Stimulated activated CD4-positive, alpha-beta T cell treated with anti-CD3 and anti-CD28 coated beads, Interleukin-15, amount 100 ng/mL, for 48 hours (primary cell): ENCODE results near the gene RNF220.
A peak's percentile ranks its signal among the peaks of the same experiment; 100 is the strongest.

Experiments used
- DNase-seq, 2 donors: peaks; one replicate each; pipeline ENCODE4 v3.0.0-alpha.2; 2020; ENCODE audit warnings: low read depth in 2 of 2

The RNF220 gene

DNA sequence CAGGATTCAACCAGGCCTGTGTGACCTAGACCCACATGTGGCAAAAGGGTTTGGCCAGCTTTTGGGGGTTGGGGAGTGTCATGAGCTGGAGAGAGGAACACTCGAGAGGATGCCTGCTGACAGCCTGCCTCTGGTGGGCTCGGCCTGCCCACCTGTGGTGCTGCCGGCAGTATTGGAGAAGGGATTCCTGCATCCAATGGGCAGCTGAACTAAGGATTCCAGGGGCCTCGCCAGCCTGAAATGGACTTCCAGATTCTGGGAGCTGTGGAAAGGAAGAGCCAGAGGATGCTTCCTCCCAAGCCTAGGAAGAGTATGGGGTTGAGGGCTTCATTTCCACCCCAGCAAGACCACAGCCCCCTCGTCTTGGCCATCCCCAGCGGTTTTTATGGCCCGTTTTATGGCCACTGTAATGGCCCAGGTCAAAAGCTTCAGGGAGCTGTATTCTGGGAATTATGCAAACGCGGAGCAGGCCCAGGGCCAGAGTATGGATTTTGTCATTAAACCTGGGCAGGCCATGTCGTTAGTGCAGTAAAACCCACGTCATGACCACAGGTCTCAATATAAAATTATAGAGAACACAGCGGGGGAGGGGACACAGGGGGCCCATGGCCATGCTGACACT is 205.6 kb downstream of the RNF220 start:
- no peak for DNase-seq

DNA sequence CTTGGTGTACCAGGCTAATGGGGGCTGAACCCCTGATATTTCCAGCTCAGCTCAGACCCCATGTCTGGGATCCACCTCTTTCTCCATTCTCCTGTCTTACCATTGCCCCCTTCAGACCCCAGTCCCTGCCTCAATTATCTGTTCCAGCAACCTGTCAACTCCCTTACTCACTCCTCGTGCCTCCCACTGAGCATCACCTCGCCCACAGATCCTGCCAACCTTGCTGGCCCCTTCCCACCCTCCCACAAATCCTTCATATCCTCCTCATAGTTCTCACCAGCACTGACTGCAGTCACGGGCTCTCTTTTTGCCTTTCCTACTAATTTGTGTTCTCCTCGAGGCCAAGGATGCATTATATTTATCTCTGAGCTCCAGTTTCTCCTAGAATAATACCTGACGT is 206.4 kb downstream of the RNF220 start:
- no peak for DNase-seq

DNA sequence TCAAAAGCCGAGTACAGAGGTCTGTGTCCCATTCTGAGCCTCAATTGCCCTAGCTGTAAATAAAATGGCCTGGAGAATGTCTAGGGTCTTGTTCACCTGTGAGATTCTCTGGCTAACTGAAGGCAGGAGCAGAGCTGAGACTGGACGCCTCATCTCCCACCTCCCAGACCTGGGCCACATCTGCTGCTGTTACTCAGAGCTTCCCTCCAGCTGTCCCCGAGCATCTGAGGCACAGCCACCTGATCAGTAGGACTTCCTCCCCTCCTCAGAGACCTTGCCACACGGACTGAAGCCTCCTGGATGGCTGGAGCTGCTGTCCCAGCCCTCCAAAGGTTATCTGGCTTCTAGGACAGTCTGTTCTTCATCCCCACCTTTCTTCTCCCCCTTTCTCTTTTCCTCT is 206.8 kb downstream of the RNF220 start:
- DNase-seq = no peak

DNA sequence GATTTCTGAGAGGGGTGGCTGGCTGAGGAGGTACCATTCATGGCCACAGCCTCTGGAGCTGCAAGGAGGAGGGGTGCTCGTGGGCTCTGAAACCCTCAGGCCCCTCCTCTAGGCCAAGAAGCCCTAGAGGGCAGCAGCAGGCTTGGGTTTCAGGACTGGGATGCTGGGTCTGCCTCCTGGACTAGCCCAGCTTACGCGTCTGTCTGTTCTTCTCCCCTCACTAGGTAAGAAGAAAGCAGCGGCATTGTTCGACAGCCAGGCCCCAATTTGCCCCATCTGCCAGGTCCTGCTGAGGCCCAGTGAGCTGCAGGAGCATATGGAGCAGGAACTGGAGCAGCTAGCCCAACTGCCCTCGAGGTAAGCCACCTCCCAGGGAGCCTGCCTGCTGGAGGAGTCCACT is 208.9 kb downstream of the RNF220 start:
- DNase-seq = no peak

DNA sequence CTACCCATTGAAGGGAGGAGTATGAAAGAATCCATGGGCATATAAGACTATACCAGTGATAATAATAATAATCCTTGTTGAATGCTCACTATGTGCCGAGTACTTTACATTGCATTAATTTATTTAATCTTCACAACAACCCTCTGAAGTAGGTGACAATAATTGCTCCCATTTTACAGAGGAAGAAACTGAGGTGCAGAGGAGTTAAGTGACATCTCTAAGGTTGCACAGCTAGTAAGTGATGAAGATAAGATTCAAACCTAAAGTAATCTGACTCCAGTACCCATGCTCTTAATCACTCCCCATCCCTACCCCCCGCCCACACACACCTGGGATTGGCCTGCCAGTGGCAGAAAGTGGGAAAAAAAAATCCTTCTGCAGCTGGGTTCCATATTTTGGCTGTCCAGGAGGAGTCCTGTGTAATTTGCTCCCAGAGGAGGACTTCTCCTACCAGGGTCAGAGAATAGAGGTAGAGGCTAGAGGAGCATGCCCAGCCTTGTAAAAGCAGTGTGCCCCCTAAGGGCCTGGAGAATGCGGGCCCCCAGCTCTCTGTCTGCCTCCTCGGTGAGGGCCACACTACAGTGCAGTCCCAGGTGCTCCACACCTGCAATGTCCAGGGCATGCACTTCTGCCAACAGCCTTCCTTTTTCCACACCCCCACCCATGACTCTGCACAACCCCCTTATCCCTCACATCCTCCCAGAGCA is 211.4 kb downstream of the RNF220 start:
- DNase-seq = no peak

DNA sequence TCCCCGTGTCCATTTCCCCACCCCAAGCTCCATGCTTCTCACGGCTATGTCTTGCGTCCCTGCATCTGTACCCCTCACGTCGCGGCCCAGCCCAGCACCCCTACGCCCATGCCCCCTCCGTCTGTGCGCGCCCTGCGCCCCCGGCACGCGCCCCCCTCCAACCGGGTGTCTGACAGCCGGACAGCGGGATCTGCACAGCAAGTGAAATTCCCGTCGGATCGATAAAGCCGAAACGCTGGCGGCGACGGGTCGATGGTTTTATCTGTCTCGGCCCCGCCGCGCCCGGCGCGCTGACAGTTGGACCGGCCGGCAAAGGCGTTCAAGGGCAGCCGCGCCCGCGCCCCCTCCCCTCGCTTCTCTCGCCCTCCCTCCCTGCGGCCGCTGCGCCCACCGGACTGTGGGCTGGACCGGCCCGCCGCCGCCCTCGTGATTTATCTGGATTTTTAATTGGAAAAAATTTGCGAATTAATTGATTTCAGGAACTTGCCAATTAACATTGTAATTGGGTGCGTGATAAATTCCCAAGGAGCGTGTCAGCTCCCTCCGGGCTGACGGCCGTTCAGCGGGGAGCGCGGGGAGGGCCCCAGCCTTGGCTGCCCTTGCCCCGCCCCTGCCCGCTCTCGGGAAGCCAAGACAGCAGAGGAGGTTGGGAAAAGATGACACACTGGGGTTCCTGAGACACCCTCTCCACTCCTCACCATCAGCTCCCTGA is 212.1 kb downstream of the RNF220 start:
- DNase-seq = no peak

DNA sequence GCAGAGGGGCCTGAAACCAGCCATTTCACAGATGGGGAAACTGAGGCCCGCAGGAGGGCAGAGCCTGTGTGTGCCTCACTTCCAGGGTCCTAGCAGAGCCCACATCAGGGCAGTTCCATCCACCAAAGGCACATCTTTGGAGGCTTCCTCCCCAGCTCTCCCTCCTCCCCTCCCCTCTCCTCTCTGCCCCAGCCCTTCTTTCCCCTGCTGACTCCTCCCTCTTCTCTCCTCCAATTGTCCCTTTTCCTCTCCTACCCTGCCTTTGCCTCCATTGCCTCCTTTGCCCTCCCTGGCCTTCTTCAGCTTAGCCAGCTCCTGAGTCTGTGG is 212.6 kb downstream of the RNF220 start:
- DNase-seq = no peak

DNA sequence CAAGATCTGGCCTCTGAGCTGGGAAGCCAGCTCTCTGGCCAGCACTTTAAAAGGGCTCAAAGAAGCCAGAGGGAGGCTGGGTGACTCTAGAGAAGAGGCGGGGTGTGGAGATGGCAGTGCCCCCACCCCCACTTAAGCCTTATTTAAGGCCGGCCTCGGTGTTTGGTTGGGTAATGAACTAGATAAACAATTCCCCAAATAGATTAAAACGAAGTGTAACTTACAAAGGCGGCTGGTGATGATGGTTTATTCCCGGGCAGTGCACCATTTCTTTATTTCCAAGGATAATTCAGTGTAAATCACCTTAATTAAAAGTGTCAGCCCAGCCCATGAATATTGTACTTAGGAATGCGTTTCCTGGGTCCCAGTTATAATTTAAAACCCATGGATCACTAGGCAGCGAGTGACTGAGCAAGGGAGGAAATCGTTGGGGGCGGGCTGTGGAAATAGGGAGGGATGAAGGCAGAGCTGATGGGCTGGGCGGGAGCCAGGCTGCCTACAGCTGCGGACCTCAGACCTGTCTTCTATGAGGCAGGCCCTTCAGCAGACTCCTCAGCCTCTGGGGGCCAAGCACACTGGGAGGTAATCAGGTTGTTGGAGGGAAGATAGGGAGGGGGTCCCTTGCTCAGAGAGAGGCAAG is 214.3 kb downstream of the RNF220 start:
- no peak for DNase-seq

DNA sequence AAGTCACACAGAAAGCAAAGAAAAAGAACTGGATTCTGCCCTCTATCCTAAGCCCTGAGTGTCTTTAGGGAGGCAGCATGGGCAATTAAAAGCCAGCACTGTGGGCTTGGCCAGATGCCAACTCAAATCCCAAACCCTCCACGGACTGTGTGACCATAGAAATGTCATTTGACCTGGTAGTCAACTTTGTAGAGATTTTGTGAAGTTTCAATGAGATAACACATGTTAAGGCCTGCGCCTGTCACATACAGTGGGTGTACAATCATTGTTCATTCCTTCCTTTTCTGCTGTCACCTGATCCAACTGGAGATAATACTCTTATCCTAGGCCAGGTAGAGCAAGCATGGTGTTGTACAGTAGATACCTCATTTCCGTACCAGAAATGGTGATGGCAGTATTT is 215.0 kb downstream of the RNF220 start:
- DNase-seq = no peak

DNA sequence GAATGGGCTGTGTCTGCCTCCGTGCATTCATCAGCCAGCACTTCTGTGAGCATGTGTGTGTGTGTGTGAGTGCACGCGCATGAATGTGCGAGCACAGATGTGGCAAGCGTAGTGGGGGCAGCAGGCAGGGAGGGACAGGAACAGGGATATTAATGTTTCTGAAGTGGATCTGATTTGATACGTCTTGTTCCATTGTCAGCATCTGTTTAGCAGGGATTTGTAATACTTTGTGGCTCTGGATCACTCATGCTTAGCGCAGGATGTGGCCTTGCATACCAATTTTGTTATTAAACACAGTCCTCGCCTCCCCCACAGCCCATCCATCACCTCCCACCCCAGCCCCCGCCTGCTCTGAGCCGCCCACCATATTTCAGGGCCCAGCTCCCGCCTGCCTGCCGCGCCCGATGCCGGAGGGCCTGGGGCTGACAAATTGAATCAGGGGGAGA is 216.8 kb downstream of the RNF220 start:
- DNase-seq = no peak

DNA sequence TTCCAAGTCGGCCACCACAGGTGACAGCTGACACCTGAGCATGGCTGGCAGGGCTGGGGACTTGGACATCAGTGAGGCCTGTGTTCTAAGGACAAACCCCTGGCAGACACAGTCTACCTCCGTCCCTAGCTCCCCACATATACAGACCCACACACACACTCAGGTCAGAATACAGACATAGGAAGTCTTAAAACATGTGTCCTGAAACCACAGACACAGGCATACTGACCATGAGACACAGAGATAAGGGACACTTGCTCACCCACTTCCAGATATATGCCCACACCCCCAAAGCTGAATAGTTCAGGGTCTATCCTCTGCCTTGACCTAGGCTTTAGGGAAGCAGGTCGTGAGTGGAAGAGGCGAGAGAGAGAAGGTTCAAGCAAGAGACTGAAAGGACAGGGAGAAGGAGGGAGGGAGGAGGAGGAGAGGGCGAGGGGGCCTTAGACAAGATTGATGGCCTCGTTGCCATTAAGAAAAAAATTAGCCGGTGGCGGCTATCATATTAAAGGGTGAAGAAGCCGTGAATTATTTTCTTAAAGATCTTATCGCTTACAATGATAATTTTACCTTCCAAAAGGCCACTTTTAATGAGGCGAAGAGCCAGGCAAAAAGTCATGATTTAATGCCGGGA is 219.3 kb downstream of the RNF220 start:
- DNase-seq = no peak

DNA sequence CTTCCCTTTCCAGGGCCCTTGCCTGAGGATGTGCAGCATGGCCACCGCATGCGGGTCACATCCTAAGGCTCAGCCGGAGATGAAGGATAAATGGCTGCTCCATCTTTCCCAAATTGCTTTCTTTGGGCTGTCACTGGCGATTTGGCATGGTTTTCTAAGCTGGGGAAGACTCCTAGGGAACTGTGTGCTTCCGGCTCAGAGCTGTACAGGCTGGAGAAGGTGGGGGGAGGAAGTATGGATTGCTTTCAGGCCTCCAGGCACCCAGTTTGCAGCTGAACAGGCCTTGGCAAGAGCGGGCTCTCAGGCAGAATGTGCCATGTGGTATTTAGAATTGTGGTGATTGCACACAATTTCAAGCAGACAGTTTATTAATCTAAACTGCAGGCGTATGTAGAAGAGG is 220.3 kb downstream of the RNF220 start:
- no peak for DNase-seq

DNA sequence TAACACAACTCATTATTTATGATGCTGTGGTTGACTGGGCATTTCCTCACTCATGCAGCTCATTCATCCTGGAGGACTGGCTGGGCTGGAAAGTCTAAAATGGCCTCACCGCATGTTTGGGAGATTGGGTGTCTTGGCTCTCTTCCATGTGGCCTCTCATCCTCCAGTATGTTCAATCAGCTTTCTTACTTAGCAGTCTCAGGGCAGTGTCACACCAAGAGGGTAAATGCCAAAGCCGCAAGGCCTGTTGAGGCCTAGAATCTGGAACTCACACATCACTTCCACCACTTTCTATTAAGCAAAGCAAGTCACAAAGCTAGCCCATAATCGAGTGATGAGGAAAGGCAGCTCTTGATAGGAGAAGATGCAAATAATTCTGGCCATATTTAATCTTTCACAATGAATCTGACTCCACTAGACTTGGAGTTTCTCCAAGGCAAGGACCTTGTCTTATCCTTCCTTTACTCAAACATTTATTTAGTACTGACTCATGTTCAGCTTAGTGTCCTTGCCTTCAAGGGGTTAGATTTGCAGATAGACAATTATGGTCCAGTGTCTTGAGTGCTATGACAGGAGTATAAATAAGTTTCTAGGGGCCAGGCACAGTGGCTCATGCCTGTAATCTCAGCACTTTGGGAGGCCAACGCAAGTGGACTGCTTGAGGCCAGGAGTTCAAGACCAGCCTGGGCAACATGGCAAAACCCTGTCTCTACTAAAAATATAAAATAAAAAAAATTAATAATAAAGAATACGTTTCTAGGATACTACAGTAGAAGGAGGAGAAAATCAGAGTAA is 224.1 kb downstream of the RNF220 start:
- no peak for DNase-seq

DNA sequence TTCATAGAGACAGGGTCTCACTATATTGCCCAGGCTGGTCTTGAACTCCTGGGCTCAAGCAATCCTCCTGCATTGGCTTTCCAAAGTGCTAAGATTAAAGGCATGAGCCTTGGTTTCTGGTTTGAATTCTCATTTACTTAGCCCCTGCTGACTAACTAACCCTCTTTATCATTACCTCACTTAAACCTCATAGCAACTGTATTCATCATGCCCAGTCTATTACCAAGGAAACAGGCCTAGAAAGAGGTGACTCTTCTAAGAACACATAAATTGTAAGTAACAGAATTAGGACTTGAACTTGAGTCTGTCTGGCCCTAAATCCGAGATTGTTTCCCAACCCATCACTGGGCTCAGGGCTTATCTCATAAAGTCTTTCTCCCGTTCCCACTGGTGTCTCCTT is 225.1 kb downstream of the RNF220 start:
- DNase-seq = no peak

DNA sequence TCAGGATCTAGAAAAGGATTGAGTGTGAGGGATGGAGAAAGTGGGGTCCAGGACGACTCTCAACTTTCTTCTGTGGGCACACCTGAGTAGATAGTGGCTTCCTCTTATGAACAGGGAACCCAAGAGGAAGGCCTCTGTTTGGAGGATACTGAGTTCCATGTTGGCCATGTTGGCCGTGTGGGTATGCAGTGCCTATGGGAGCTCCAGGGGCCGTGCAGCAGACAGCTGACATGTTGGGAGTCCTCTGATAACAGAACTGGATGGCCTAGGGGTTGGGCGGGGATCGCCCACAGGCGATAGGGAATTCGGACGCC is 226.2 kb downstream of the RNF220 start:
- no peak for DNase-seq

DNA sequence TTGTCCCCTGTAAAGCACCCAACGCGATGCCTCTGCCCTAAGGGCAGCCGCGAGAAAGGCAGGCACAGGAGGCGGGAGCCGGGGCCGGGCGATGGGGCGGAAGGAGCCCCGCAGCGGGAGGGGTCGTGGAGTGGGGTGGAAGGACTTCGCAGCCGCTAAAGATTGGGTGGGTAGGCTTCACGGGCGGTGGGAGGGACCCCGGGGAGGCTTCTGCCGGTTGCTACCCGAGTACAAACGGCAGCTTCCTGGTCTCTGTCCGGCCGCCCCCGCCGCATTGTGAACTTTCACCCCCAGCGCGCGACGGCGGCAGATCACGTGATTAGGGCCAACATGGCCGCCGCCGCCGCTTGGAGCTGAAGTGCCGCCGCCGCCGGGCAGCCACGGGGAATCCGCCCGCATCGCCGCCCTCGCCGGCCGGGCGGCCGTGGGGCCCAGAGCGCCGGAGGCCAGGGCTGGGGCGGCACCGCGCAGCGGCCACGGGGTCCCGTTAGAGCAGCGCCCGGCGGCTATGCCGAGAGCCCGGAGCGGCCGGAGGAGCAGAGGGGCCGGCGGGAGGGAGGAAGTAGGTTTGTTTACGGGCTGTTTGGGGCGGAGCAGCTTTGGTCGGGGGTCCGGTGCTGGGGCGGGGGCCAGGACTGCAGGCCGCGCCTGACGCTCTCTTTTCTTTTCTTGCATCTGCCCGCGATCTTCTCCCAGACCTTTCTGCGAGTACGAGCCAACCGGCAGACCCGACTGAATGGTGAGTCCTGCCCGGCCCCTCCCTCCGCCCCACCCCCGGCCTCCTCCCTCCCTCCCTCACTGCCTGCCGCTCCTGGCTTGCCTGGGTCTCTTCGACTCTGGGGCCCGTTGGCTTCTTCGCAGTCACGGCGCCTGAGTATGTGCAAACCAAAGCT is 226.8 kb downstream of the RNF220 start:
- DNase-seq = peak; percentile 86

DNA sequence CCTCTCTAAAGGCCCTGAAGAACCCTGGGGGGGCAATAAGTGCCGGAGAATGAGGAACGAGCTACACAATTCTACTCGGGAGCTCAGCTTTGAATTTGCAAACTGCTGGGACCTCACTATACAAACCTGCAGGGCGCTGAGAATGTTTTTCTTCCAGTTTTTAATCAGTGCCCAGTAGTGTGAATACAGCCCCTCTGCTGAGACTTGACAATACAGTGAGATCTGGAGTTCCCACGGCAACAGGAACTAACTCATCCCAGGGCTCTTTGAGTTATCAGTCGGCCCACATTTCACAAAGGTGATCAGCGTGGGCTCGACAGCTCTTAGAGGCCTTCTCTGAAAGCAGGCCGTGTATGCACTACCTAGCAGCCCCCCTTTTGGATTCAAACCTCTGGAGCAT is 227.5 kb downstream of the RNF220 start:
- no peak for DNase-seq

DNA sequence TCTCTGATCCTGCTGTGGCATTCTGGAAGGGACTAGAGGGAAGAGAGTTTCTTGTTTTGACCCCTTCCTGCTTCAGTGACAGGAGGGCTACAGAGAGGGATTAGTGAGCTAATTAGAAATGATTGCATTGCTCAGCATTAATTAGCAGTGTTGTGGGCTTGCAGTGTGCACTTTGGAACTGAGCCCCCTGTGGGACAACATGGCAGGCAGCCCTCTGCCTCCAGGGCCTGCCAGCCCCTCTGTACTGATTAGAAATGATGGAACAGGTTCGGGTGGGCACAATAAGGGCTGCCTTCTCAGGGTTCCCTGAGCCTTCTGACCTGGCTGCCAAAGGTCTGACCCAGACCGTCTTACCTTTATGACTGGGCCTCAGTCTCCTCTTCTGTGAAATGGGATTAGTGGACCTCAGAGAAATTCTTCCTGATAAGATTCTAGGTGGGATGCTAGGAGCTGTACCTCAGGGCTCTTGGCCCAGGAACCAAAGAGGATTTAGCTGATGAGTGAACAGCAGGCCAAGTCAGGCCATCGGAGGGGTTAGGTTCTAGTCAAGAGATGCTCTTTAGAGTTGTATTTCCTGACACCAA is 229.6 kb downstream of the RNF220 start:
- DNase-seq = no peak

DNA sequence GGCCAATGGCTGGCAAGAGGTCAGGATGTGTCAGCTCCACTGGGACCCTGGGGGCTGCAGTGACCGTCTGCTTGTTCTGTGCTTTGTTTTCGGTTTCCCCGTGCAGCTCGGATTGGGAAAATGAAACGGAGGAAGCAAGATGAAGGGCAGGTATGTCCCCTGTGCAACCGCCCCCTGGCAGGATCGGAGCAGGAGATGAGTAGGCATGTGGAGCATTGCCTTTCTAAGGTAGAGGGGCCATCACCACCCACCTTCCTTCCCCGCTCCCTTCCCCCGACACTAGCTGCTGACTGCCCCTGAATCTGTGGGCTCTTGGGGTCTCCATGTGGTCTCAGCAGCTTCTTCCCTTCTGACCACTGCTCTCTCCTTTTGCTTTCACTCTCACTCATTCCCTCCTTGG is 230.4 kb downstream of the RNF220 start:
- no peak for DNase-seq

DNA sequence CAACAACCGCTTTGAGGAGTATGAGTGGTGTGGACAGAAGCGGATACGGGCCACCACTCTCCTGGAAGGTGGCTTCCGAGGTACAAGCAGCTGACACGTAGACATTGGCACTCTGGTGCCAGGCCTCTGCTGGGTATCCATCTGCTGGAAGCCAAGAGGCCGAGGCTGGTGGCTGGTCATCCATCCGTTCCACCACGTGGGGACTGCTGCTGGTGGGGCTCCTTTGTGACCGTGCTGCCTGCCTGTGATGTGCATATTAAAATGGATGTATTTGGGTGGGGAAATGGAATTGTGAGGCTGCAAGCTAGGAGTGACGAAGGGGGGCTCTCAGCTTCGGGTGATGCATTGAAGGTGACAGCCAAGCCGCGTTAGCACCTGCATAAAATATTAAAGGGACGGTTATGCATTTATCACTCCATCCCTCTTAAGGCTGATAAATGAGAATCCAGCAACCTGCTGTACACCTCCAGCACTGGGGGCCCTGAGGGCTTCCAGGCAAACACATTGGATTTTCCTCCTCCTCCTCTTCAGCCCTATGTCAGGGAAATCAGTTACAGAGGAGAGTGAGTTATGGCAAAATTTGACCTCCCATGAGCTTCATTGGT is 231.1 kb downstream of the RNF220 start:
- DNase-seq = no peak
